ENCODE measurements around the gene CDC42BPA.

CDC42BPA gene

DNA sequence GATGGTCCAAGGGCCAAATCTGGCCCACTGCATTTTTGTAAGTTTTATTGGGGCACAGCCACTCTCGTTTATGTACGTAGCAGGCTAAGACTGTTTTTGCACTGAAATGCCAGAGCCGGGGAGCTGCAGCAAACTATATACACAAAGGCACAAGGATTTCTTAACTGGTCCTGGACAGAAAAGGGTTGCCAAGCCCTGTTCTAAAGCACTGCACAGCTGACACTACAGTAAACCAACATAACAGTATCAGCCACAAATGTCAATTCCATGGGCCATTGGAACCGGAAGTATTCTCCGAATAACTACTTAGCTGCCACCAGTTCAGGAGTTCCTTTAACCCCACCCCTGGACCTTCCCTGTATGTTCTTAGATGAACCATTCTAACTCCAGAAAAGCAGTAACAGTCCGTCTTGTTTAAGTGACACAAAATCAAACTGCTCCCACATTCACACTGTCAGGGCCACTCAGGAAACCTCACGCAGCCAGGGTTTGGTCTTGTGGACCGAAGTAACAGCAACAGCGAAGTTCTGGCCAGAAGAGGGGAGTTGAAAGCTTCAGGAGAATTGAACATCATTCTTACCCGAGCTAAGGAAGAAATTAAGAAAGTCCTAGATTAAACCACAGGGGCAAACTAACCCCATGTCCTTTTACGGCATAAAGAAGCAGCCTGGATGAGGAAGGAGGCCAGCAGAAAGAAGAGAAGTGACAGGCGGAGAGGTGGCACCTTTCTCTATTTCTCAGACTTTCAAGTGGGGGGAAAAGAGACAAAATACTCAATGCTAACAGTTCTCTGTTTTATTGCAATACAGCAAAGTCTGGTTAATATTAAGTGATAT lies 329.0 kb downstream of the CDC42BPA start:
- DNase-seq, result no peak

DNA sequence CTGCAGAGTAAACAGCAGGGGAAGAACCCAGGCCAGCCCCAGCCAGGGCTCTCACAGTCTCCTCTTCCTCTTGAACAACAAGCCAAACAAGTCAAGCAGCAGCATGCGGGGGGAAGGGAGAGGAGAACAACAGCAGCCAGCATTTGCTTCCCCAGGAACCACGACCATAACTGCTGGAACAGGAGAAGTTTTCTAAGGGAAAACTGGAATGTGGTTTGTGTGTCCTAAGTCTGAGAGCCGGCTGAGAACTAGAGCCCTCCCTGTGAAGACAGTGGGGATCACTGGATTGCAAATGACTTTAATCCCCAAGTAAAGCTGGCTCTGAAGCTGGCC lies 330.0 kb downstream of the CDC42BPA start:
- DNase-seq, result no peak

GRCh38 chr1:226987623-226988333 lies 330.5 kb downstream of the CDC42BPA start:
- DNase-seq, result no peak

DNA sequence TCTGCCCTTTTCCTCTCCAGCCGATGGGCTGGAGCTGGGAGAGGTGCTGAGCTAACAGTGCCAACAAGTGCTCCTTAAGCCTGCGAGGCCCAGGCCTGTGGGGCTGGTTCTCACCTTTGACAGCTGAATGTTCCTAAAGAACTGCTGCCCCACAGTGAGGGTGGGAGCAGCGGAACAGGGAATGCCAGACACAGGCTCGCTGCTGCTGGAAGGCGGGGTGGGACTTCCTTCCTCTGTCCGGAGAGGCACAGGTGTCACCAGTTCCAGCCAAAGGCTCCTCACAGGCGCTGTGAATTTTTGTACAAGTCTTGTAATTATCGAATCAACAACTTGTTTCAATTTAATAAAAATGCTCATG lies 331.1 kb downstream of the CDC42BPA start:
- no peak for DNase-seq

- no peak for DNase-seq
Observed at GRCh38 chr1:226986496-226987178, 331.7 kb downstream of the CDC42BPA start.

DNA sequence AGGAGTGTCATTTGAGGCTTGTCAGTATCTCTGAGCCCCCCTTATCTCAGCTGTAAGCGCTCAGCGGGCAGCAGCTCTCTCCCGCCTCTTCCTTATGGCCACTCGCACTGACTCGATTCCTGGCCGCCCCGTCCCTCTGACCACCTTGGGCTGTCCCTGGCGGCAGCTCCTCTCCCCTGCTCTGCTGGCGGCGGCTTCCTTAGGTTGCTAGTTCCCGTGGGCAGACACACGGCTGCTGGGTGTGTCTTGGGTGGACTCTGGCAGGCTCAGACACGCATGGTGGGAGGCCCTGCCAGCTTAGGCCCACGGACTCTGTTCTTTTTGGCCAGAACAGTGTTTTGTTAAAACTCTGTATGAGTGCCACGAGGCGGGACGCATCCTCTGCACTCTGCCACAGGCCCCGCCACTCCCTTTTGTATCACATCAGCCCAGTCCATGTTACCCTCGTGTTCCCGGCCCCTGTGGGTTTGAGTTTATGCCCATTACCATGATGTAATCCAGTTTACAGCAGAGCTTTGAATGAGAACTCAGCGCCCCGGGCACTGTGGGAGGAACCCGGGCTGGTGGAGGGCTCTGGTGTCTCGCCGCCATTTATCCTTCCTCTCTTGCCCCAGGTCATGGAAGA lies 332.3 kb downstream of the CDC42BPA start:
- DNase-seq, result no peak

- DNase-seq, result no peak
Observed at GRCh38 chr1:226985239-226985838, 333.0 kb downstream of the CDC42BPA start.

DNA sequence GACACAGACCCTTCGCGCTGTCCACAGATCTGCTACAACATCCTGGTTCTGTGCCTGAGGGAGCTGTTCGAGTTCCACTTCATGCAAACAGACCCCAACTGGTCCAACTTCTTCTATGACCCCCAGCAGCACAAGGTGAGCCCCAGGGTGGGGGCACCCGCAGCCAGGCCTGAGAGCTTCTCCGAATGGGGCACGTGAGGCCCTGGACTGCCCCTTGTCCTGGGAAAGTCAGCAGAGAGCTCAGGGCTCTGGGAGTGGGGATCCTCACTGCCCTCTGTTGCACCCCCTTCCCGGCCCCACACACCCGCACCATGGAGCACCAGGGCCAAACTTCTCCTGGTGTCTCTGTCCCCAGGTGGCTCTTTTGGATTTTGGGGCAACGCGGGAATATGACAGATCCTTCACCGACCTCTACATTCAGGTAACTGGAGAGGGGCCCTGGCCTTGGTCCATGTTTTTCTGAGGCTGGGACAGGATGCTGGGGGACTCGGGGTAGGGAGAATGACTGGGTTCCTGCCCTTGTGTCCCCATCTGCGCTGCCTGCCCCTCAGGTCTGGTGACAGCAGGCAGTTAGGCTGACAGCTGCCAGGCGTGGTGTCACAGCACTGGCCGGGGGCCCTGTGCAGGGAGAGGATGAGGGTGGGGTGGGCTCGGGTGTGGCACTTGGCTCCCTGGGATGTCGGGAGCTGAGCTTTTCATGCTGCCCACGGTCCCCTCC lies 333.6 kb downstream of the CDC42BPA start:
- DNase-seq, result no peak

- no peak for DNase-seq
Observed at GRCh38 chr1:226983992-226984364, 334.3 kb downstream of the CDC42BPA start.

- no peak for DNase-seq
Observed at GRCh38 chr1:226983247-226983991, 334.9 kb downstream of the CDC42BPA start.

DNA sequence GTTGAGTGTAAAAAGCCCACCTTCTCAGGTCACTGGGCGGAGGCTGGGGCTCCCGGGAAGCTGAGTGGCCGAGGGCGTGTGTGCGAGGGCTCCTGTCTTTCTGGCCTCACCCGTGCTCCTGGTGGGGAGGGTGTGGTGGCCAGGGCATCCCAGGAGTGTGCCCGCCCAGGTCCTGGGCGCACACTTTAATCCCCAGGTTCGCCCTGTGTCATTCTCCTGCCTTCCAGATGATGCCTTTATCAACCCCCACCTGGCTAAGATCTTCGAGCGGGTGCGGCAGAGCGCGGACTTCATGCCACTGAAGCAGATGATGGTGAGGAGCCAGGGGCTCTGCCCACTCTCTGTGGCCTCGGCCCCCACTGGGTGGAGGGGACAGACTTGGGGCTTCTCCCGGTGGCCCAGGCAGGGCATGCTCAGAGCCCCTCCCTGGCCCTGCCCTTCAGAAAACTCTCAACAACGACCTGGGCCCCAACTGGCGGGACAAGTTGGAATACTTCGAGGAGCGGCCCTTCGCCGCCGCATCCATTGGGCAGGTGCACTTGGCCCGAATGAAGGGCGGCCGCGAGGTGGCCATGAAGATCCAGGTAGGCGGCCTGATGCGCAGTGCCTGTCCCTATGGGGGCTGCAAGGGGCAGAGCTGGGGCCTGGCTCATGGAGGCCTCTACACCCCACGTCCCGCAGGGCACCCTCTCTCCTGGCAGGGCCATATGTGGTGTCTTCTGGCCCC lies 335.7 kb downstream of the CDC42BPA start:
- no peak for DNase-seq

- DNase-seq, result no peak
Observed at GRCh38 chr1:226981838-226982237, 336.5 kb downstream of the CDC42BPA start.

- no peak for DNase-seq
Observed at GRCh38 chr1:226981386-226981817, 336.9 kb downstream of the CDC42BPA start.

DNA sequence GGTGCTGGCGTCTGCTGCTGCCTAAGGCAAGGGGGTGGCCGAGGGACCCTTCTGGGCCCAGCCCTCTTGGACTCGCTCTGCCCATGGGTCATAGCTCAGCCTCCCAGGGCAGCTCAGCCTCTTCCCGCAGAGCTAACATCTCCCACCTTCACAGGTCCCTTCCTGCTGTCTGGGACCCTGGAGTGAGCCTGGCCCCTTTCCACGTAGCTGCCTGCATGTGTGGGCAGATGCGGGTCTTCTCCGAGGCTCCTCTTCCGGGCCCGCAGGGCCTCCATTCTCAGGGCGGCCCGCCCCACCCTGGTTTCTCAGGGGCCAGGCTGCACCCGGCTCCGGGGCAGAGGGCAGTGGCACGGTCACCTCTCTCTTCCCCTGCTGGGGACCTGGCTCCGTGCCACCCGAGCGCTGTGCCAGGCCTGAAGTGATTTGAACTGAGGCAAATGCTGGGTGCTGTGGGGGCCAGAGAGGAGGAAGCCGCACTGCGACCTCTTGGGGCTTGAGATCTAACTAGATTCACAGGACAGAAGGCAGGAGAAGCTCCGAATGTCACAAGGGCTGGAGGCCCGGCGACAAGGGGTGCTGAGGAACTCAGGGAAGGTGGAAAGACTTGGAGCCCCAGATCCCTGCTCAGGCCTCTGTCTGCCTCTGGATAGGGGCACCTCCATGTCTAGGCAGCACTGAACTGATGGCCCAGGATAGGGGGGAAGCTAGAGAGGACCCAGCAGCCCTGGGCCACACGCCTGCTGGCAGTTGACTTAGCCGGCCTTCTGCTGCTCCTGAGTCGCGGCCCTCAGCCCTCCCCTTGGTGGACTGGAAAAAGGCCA lies 337.5 kb downstream of the CDC42BPA start:
- no peak for DNase-seq

DNA sequence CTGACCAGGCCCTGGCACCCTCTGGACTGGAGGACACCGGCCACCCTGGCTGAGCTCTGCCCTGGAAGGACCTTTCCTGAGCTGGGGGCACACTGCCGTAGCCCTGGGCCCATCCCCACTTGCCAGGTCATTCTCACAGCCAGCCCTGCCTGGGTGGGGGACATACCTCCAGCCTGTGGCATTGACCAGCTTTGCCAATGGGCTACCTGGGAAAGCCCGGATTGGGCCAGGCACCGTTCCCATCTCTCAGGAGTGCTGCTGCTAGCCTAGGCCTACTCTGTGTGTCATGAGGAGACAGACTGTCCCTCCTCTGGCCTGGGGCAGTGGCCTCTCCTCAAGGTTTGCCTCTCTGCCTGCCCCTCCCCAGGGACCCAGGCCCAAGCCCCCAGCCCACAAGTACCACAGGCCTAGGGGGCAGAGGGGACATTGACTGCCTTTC lies 338.2 kb downstream of the CDC42BPA start:
- no peak for DNase-seq

DNA sequence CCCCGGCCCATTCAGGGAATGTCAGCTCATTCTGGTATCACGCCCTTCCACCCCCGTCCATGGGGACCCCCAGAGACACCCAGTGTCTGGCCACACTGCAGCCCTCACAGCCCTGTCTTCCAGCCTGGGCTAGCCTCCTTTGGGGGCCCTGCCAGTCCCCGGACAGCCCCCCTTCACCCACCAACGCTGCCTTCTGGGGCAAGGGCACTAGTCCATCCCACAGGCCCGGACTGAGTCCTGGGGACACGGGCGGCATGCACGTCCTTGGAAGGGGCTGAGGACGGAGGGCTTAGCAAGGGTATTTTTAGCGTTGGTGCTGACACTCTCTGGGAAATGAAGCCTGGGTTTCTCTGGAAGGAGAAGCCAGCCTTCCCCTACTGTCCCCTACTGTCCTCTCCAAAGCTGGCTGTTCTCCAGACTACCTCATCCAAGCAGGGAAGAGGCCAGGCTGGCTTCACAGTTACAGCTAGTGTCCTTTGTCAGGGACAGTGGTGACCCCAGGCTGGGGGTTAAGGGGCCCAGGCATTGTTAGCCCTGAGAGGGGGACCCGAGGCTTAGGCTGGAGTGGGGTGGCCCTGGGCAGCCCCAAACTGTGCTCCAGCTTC lies 338.7 kb downstream of the CDC42BPA start:
- no peak for DNase-seq

- DNase-seq, result no peak
Observed at GRCh38 chr1:226979115-226979516, 339.2 kb downstream of the CDC42BPA start.

DNA sequence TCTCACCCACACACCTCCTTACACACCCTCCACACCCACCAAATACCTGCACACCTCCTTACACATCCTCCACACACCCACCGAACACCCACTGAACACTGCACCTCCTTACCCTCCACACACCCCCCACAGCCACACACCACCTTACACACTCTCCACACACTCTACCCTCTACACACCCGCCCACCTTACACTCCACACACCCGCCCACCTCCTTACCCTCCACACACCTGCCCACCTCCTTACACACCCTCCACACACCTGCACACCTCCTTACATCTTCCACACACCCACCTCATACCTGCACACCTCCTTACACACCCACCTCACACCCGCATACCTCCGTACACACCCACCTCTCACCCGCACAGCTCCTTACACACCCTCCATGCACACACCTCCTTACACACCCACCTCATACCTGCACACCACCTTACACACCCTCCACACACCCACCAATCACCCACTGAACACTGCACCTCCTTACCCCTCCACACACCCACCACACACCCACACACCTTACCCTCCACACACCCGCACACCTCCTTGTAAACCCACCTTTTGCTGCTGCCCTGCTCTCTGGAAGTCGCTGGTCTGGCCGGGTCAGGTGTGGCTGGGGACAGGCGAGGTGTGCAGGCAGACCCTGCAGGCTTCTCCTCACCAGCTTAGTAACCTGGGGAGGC lies 339.7 kb downstream of the CDC42BPA start:
- no peak for DNase-seq

Data from activated CD4-positive, alpha-beta T cell treated with anti-CD3 and anti-CD28 coated beads, Interleukin-2, Interleukin-6, amounts not matched to agents 100 ng/mL and 50 ng/mL, durations not matched to agents 16 hours and 8 hours (primary cell).